Raji (cell line): Measurements from ENCODE around the gene ALDH4A1.

ENCODE experiments used
- POLR2A ChIP-seq: IDR thresholded peaks from 2 replicates; pipeline ENCODE4 v1.6.1; 2011; ENCODE audit warnings: low read depth, low read length, control low read depth; ENCODE audit not compliant: insufficient read depth

The ALDH4A1 gene

DNA sequence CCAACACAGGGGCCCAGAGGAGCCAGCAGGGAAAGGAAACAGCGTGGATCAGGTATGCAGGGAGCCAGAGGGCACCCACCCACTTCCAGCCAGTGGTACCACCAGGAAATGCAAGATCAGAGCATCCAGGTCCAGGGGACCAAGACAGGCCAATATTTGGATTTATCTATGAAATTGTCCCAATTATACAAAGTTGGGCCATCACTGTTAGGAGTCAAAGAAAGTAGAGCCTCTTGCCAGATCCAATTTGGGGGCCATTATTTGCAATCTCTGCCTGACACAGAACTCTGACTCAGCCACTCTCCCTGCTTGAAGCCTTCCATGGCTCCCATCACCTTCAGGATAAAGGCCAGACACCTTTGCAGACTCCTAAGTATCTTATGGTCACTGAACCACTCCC, 21.8 kb downstream of the ALDH4A1 start:
- no peak for TF ChIP-seq POLR2A

DNA sequence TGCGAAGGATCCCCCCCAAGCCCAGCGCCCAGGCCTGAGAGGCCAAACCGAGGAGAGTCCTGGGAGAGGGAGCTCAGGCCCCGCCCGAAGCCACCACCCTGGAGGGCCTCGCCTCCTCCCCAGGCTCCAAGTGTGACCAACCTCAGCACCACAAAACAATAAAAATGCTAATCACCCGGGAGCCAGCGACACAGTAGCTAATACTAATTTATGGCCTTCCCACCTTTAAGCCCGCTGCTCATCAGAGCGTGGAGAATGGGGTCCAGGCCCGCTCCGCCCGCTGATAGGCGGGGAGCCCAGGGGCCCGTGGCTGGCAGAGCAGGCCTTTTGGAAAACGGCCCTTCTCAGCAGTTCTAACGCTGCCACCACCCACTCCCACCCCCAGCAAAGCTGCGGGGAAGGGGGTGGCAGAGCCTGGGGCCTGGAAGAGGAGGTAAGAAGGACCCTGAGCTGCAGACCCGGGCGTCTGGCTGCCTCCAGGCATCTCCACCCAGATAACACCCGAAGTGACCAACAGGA, 22.5 kb downstream of the ALDH4A1 start:
- no peak for TF ChIP-seq POLR2A

DNA sequence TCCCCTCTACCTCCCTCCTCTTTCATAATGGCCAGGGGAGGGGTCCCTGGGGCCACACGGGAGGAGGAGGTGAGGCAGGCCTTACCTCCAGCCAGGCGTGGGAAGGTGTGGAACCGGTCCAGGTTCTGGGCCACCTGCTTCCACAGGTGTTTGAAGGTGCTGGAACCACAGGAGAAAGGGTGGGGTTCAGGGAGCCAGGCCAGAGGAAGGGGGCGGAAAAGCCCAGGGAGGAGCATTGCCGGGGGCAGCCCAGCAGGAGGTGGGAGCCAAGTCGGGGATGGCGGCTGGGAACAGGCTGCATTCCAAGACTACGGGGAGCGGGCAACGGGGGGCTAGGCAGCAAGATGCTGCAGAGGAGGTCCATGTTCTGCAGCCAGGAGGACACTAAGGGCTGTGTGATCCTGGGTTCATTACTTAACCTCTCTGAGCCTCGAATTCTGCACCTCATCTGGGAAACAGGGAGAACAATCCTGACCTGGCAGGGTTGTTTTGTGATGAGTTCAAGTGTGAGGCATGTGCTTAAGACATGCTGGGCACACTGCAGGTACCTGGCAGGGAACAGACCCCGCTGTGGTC, 23.1 kb downstream of the ALDH4A1 start:
- no peak for TF ChIP-seq POLR2A

DNA sequence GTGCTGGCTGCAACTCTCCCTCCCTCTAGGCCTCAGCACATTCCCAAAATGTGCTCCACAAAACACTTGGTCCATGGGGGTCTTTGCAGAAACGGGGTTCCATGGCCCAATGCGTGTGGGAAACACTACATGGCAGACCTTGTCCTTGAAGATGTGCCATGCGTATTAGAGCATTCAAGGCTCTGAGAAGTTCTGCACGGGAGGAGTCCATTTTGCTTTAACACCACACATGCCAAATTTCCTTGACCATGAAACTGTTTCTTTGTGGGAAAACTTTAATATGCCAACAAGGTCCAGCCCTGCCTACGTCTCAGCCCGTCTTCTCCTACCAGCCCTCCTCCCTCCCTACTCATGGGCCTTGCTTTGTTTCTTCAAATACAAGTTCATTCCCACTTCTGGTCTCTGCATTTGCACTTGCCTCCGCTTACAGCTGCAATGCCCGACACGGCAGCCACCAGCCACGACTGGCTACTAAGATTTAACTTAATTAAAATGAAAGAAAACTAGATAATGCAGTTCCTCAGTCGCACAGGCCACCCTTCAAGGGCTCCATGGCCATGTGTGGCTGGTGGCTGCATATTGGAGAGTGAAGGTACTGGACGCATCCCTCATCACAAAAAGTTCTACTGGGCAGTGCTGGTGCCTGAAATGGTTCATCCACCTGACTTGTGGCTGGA, 23.7 kb downstream of the ALDH4A1 start:
- TF ChIP-seq POLR2A: no peak

DNA sequence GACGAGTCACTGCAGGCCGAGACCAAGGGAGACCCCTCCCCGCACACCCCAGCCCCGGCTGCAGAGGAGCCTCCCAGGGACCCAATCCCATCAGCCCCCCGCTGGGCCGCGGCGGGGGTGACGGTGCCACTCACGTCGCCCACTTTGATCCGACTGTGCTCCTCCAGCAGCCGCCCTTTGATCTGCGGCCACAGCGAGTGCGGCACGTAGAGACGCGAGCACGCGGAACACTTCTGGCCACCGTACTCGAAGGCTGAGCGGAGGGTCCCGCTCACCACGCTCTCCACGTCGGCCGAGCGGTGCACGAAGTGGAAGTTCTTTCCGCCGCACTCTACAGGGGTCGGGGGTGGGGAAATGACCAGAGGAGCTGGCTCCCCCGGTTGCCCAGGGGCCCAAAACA, 25.1 kb downstream of the ALDH4A1 start:
- TF ChIP-seq POLR2A: no peak

DNA sequence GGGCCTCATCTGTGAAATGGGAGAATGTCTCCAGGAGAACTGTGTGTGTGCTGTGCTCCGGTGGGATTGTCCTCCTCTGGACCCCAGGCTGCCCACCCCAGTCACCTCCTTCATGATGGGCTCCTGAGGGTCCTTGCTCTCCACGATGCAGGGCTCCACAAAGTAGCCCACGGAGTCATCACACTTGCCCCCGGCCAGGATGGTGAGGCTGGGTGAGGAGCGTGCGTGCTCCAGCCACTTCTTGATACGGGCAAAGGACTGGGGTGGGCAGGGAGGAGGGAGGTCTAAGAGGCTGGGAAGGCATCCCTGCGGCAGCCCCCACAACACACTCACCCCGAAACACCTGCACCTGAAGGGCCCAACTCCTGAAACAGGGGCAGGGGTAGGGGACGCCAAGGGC, 26.1 kb downstream of the ALDH4A1 start:
- TF ChIP-seq POLR2A: no peak

DNA sequence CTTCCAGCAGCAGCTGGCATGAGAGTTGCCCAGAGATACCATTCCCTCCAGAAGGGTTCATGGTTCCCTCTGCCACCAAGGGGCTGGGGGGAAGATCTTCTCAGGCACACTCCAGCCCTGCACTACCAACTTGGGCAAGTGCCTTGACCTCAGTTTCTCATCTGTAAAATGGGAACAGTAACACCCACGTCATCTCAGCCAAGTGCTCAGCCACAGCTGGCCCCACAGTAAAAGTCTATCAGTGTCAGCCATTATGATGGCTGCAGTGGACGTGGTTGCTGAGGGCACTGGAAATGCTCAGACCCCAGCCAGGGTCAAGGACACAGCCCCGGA, 26.6 kb downstream of the ALDH4A1 start:
- no peak for TF ChIP-seq POLR2A

DNA sequence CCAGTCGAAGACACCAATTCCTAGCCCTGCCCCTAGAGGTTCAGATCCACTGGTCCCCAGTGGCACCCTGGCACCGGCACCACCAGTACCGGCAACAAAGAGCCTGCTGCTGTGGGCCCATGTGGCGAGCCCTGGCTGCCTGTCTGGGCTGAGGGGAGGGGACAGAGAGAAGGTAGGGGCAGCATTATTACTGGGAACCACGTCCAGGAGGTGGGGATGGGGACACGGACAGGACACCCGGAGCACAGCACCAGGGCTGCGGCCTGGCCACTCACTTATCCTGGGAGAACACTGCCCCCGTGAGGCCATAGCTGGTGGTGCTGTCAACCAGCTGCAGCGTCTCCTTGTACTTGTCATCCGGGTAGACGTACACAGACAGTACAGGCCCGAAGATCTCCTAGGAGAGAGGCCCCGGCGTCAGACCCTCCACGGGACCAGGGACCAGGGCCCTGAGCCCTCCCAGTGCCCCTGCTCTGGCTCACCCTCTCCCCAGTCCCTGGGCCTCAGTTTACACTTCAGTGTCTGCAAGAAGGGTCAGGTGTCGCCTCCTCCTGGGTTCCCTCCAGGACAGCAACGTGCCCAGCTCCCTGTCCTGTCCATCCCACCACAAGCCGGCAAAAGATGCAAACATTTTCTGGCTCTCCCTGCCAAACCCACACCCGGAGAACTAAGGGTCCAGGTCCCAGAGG, 27.1 kb downstream of the ALDH4A1 start:
- no peak for TF ChIP-seq POLR2A

DNA sequence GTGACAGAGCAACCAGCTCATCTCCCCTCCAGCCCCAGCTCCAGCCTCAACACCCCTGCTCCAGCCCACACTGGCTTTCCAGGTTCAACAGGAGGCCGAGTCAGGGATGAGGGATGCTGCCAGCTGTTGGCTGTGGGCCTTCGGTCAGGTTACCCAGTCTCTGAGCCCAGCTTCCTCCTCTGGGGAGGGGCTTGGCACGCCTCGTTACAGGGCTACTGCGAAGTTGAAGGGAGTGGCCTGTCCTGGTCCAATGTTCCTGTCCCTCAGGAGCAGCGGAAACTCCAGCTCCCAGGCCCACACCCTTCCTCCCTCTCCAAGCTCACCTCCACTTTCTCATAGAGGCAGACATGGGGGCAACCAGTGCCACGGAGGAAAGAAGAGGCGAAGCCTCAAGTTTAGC, 27.8 kb downstream of the ALDH4A1 start:
- no peak for TF ChIP-seq POLR2A

DNA sequence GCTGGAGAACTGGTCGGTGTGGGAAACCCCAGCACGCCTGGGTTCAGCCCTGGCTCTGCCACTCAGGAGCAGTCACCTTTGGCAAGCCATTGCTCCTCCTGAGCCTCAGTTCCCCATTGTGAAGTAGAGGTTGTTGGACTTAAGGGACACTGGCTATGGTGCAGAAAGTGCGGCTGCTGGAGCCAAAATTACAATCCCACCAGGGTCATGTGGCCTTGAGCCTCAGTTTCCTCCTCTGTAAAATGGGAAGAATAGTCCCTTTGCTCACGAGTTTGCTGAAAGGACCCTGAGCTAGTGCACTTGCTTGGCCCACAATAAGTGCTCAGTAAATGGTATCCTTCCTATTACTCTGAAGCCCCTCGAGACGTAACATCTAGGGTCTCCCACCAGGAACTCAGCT, 28.3 kb downstream of the ALDH4A1 start:
- TF ChIP-seq POLR2A: no peak

DNA sequence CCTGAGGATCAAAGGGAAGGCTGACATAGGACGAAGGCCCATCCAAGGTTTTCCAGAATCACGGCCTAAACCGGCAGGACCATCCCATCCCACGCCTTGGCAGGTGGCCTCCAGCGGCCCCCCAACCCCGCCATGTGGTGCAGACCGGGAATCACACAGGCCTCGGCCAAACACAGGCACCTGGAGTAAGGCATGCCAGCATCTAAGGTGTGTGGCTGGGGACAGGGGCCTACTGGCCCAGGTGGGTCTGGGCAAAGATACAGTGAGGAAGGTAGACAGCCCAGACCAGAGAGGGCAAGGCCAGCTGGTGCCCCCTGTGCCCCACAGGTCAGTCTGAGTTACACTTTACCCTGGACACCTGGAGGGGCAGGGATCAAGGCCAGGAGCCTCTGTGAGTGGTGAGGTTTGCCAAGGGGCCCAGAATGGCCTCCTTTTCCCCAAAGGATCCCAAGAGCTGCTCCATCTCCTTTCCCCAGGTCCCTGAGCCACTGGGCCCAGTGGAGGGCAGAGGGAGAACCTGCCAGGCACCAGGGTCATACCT, 30.2 kb downstream of the ALDH4A1 start:
- TF ChIP-seq POLR2A: no peak

DNA sequence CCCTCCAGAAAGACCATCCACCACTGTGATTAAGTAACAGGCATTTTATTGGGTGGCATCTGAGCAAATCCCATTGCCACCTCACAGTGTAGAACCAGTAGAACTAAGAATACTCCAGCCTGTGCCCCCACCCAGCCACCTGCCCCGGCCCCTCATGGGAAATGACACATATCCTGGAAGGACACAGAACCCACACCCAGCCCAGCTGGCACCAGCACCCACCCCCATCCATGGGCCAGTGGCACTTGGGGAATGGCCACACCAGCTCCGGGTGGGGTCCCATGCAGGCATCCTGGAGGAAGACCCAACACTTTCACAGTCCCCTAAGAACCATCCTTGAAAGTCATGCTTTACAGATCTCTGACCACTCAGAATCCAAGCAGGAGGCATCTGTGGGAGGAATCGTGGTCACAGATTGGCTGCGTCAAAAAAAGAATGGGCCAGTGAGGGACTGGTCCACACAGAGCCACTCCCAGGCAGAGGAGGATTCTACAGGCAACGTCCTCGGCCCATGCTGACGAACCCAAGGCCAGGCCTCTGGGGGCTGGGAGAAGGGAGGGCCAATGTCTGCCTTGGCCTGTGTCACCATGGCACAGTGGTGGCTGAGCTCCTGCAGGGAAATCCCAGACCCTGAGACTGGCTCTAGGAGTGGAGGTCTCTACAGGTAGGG, 30.8 kb downstream of the ALDH4A1 start:
- no peak for TF ChIP-seq POLR2A

DNA sequence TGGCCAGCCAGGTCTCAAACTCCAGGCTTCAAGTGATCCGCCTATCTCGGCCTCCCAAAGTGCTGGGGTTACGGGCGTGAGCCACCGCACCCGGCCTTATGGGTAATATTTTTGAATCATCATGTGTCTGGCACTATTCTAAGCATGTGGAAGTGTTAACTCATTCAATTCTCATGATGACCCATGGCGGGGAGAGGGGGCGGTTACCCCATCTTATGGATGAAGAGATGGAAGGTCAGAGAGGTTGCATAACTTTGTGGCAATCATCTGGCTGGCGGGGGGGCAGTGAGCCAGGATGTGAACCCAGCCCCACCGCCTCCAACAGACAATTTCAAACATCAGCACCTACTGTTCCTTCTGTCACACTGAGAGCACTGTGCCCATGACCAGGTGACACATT, 31.4 kb downstream of the ALDH4A1 start:
- TF ChIP-seq POLR2A: no peak

DNA sequence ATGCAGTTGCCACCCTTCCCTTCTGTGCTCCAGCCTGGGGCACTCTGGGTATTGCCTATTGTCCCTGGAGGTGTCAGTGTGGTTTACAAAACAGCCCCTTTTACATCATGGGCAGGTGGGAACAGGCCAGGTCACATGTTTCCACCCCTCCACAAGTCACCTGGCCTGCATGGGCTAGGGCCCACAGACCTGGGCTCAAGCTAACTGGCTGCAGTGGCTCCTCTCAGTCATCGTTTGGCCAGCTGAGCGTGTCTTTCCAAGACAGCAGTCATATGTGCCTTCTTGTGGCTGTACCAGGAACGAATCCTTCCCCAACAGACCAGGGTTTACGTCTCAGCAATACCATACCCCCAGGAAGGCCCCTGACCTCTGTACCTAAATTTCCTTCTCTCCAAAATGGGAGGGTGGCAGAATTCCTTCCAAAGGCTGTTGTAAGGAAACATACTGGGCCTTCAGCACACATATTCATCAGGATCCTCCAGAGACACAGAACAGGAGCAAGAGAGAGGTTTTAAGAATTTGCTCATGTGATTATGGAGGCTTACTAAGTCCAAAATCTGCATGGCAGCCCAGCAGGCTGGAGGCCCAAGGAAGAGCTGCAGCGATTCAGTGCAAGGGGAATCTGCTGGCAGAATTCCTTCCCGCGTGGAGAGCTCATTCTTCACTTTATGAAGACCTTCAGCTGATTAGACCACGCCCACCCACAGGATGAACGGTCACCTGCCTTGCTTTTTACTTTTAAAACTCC, 32.3 kb downstream of the ALDH4A1 start:
- no peak for TF ChIP-seq POLR2A

DNA sequence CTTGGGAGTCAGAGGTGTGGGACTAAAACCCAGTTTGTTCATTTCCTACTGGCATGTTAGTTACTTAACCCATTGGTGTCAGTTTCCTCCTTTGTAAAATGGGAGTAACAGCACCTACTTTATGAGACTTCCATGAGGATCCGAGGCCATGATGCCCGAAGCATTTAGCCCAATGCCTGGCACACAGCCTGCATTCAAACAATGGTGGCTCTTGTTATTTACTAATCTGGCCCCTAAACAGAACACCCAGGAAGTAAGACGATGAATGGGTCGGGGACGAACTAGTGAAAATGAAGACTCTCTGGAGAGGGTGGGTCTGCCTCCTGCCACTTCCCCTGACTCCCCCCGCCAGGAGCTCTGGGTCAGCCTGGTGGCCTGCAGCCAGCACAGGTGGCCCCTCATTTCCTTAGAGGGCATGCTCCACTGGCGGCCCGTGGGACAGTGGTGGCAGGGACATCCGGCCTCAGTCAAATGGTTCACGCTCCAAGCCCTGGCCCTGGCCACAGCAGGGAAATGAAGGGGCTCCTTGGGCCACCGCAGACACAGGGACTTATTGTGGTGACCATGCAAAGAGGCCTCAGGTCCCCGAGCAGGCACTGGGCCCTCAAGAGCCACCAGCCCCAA, 33.4 kb downstream of the ALDH4A1 start:
- TF ChIP-seq POLR2A: no peak

DNA sequence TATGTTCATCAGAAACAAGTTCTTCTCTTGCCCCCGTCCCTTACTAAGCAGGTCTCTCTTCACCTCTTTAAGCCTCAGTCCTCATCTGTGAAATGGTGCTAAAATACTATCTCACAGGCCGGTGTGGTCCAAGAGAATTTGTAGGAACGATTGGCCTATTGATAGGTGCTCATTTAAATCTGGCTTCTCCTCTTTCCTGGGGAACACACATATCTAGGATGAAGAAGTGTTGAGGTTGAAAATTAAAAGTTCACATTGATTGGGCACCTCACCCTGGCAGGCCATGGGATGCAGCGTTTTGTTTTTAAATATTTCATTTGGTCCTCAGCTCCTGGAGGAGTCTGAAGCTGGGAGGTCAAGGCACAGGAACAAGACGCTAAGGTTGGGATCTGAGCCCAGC, 34.0 kb downstream of the ALDH4A1 start:
- TF ChIP-seq POLR2A: no peak
